ACC112 (cell line): ENCODE results near the gene CLIC1.
"Not testable (repeated sequence)": the region's sequence is repeated elsewhere in the genome, so short reads cannot be mapped to it uniquely, and the experiment has no call there.

Experiments
- H2AFZ ChIP-seq: fragments of 200-600 bp; sonication (generic); one replicate; pipeline ENCODE4 v1.6.0; 2017; ENCODE audit warnings: antibody characterized with exemption, low read length; ENCODE audit not compliant: unreplicated experiment
- H3K27ac ChIP-seq: fragments of 200-600 bp; sonication (generic); 2 replicates; pipeline ENCODE4 v1.5.1; 2014; ENCODE audit warnings: low read depth, mild to moderate bottlenecking, antibody characterized with exemption, low read length, moderate library complexity
- H3K27me3 ChIP-seq: fragments of 200-600 bp; sonication (generic); 2 replicates; pipeline ENCODE4 v1.6.1; 2014; ENCODE audit warnings: mild to moderate bottlenecking, antibody characterized with exemption, low read length, moderate library complexity, mixed read lengths; ENCODE audit not compliant: insufficient read depth
- H3K36me3 ChIP-seq: fragments of 200-600 bp; sonication (generic); 2 replicates; pipeline ENCODE4 v1.6.1; 2016; ENCODE audit warnings: mild to moderate bottlenecking, antibody characterized with exemption, low read length, moderate library complexity, mixed read lengths; ENCODE audit not compliant: insufficient read depth
- H3K4me1 ChIP-seq: fragments of 200-600 bp; sonication (generic); one replicate; pipeline ENCODE4 v1.6.1; 2016; ENCODE audit warnings: low read length, mixed read lengths; ENCODE audit not compliant: insufficient read depth, unreplicated experiment, control insufficient read depth
- H3K4me3 ChIP-seq: fragments of 200-600 bp; sonication (generic); 2 replicates; pipeline ENCODE4 v1.5.1; 2014; ENCODE audit warnings: mild to moderate bottlenecking, low read depth, low read length
- H3K79me2 ChIP-seq: fragments of 200-600 bp; sonication (generic); one replicate; pipeline ENCODE4 v1.6.0; 2016; ENCODE audit warnings: low read length; ENCODE audit not compliant: control insufficient read depth, unreplicated experiment, insufficient read depth

CLIC1 gene

DNA sequence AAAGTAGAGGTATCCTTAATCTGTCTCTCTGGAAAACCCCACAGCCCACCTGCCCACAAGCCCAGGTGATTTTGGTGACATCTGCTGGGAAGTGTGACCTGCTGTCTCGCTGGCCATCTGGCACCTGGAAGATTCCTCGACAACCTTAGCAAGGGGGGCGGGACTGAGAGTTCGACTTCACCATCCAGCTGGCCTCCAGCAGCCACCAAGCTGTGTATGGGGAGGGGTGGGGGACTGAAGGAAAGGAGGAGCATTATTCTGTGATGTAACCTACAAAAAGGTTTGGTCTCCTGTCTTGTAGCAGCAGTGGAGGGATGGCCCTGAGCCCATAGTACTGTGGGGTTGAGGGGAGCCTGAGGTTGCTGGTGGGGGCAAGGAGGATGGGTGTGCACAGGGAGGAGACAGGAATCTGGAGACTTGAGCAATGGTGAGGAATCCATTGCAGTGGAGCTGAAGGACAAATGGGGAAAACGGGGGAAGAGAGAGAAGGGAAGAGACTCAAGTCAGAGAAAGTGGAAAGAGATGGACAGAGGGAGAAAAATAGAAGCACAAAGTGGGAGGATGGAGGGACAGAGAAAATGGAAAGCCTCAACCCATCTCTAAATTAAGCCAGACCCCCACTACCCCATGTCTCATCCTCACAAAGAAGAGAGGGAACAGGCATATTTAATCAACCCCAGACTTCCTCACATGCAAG is 25.7 kb downstream of the CLIC1 start:
- H3K4me3 ChIP-seq = no peak overlapping the region
- H3K79me2 ChIP-seq = no peaks in the 10 kb centered on the region
- H3K4me1 ChIP-seq = no peaks in the 10 kb centered on the region
- no peak overlapping the region for H2AFZ ChIP-seq
- no peaks in the 10 kb centered on the region for H3K27me3 ChIP-seq
- no peaks in the 10 kb centered on the region for H3K36me3 ChIP-seq
- H3K27ac ChIP-seq = no peak overlapping the region

DNA sequence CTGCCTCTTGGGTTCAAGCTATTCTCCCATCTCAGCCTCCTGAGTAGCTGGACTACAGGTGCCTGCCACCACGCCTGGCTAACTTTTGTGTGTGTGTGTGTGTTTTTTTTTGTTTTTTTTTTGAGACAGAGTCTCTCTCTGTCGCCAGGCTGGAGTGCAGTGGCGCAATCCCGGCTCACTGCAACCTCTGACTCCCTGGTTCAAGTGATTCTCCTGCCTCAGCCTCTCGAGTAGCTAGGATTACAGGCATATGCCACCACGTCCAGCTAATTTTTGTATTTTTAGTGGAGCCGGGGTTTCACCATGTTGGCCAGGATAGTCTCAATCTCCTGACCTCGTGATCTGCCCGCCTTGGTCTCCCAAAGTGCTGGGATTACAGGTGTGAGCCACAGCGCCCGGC is 27.2 kb downstream of the CLIC1 start:
- H2AFZ ChIP-seq, H3K27me3 ChIP-seq, H3K27ac ChIP-seq, H3K36me3 ChIP-seq, H3K4me3 ChIP-seq, H3K79me2 ChIP-seq, H3K4me1 ChIP-seq: not testable (repeated sequence)

DNA sequence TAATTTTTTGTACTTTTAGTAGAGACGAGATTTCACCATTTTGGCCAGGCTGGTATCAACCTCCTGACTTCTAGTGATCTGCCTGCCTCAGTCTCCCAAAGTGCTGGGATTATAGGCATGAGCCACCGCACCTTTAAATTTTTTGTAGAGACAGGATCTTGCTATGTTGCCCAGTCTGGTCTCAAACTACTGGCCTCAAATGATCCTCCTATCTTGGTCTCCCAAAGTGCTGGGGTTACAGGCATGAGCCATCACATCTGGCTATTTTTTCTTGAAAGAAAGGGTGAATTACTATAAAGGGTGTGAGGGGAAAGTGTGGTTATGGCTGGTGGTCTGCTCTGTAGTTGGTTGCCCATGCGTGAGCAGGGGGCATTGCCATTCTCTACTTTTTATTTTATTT is 28.1 kb downstream of the CLIC1 start:
- Histone ChIP-seq H2AFZ (no peak overlapping the region), H3K36me3 (no peaks in the 10 kb centered on the region), H3K4me3 (no peak overlapping the region), H3K79me2 (no peaks in the 10 kb centered on the region), H3K27ac (no peak overlapping the region), H3K27me3 (no peaks in the 10 kb centered on the region), H3K4me1 (no peaks in the 10 kb centered on the region)

DNA sequence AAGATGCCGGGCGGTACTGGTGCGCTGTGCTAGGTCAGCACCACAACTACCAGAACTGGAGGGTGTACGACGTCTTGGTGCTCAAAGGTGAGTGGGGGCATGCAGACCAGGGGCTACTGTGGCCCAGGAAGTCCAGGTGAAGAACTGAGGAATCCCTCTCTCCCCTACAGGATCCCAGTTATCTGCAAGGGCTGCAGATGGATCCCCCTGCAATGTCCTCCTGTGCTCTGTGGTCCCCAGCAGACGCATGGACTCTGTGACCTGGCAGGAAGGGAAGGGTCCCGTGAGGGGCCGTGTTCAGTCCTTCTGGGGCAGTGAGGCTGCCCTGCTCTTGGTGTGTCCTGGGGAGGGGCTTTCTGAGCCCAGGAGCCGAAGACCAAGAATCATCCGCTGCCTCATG is 28.6 kb downstream of the CLIC1 start:
- Histone ChIP-seq H3K27ac (no peak overlapping the region), H3K27me3 (no peaks in the 10 kb centered on the region), H3K36me3 (no peaks in the 10 kb centered on the region), H3K79me2 (peaks cover 3% of the 10 kb centered on the region), H3K4me1 (no peaks in the 10 kb centered on the region), H3K4me3 (no peak overlapping the region), H2AFZ (no peak overlapping the region)

DNA sequence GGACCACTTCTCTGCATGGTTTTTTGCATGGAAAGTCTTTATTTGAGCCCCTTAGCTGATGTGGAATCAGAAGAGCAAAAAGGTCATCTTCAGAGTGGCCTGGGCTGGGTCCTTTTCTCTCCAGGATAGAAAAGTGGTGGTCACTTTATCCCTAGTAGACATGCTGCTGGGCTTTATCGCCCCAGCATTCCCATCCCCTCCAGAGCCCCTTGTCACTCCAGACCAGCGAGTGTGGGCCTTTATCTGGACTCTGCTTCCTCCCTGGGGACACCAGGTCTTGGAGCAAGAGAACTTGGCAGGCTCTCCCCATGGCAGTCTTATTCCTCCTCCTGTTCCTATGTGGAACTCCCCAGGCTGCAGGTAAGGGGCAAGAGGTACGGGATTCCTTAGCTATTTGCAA is 29.7 kb downstream of the CLIC1 start, which contains the start of gene LY6G6F:
LY6G6F (plus strand) TSS at position 268 of the 400 bp plus-strand sequence; CDS start at position 309, 41 bp downstream.
- Histone ChIP-seq H3K4me3 (no peak within 1 kb of the TSS), H2AFZ (no peak within 1 kb of the TSS), H3K4me1 (peaks cover 2% of the 10 kb centered on the region), H3K36me3 (no peaks in the 10 kb centered on the region), H3K27me3 (no peaks in the 10 kb centered on the region), H3K79me2 (peaks cover 14% of the 10 kb centered on the region), H3K27ac (no peak within 1 kb of the TSS)

DNA sequence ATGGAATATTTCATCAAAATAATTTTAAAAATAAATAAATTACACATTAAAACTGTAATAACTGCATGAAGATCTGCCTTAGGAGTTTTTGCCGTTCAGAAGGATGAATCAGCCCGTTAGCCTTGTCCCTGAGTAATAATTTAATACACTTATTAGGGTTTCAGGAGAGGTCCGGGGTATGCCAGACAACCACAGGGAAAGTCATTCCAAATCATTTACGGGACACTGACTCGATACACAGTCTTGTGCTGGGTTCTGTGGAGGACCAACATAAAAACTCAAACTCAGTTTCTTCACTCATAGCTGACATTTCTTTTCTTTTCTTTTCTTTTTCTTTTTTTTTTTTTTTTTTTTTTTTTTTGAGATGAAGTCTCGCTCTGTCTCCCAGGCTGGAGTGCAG is 30.4 kb downstream of the CLIC1 start:
- Histone ChIP-seq H3K27ac (no peak overlapping the region), H3K4me1 (peaks cover 9% of the 10 kb centered on the region), H3K36me3 (no peaks in the 10 kb centered on the region), H2AFZ (no peak overlapping the region), H3K79me2 (peaks cover 21% of the 10 kb centered on the region), H3K4me3 (no peak overlapping the region), H3K27me3 (no peaks in the 10 kb centered on the region)

DNA sequence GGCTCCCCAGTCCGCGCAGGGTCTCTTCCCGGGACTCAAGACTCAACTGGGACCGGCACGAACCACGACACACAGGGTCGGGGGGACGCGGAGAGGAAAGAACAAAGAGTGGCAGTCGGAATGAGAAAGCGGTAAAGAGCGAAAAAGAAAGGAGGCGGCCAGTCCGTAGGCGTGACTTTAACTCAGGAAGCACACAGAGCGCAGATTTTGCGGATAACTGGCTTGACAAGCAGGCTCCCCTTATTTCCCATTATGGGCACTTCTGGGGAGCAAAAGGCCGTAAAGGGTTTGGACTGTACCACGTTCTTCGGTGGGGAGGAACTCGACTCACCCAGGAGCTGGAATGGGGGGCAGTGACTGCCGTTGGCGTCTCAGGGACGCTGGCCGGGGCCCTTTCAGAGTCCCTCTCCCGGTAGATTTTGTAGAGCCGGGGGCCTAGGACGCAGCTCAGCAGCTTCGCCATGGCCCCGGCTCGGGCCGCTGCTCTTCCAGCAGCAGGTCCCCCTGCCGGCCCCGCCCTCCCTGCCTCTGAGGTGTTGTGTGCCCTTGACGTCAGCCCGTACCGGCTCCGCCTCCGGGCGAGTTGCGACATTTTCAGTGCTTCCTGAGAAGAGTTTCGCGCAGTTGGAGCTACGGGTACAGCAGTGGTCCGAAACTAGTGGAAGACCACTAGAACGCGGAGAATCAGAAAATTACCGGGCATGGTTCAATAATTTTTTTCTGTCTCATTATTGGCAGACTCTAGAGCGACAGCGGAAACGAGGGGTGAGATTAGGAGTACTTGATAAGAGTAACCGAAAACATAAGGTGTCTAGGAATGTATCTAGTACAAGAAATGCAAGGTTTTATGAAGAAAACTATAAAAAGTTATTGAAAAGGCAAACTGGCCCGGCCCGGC is 33.3 kb downstream of the CLIC1 start, which contains the start of gene ABHD16A:
ABHD16A (minus strand) TSS at position 506 of the 898 bp plus-strand sequence; CDS start at position 463, 43 bp downstream.
- Histone ChIP-seq H2AFZ (peak within 1 kb of the TSS; percentile 93), H3K27ac (peak within 1 kb of the TSS; percentile 87), H3K79me2 (peaks cover 23% of the 10 kb centered on the region), H3K27me3 (no peaks in the 10 kb centered on the region), H3K4me1 (peaks cover 10% of the 10 kb centered on the region), H3K4me3 (peak within 1 kb of the TSS; percentile 88), H3K36me3 (0 out of 2 replicates have a peak, but pooled peaks cover 2% of the 10 kb centered on the region)

DNA sequence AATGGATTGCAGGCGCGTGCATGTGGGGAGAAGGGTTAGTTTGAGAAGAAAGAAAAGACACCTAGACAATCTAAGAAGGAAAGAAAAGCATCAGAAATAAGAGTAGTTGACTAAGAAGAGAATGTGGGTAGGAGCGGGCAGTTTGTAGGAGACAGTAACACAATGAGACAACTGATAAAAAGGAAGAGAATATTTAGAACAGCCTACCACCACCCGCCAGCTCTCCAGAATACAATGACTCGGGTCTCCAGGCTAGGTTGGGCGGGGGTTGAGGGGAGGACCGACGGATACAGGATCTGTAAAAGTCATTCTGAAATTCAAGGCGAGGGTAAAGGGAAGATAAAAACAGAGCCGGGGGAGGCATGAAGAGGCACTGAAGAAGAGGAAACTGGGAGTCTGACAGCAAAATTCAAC is 33.9 kb downstream of the CLIC1 start:
- Histone ChIP-seq H3K36me3 (0 out of 2 replicates have a peak, but pooled peaks cover 2% of the 10 kb centered on the region), H3K27ac (peak overlapping the region; percentile 87), H3K27me3 (no peaks in the 10 kb centered on the region), H3K79me2 (peaks cover 23% of the 10 kb centered on the region), H2AFZ (peak overlapping the region; percentile 93), H3K4me1 (peaks cover 17% of the 10 kb centered on the region), H3K4me3 (peak overlapping the region; percentile 88)

DNA sequence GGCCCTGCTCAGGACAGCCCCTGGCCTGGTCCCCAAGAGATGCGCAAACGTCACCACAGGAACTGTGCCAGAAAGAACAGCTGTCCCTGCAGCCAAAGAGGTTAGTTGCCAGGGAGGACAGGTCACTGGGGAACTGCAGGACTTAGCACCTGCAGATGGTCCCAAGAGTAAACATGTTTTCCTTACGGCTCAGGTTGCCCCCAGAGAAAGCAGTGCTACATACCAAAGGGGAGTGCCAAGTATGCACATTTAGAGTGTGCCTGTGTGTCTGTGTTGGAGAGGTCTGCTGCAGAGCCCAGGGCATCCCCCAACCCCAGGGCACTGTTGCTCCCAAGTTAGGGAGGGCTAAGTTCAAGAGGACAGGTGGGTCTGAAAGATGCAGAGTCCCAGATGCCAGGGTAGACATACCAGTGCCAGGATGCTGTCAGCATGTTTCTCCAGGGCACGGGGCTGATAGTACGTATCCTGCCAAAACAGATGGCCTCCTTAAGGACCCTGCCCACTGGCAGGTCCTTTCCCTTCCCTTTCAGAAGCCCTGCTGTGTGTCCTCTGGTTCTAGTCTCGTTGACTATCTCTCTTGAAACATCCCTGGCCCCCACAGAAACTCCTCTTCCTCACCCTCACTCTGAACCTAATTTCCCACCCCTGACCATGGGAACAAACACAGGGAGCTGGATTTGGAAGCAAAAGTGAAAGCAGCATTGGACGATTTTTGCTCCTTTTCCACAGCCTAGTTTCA is 34.5 kb downstream of the CLIC1 start:
- peak overlapping the region; percentile 88 for H3K4me3 ChIP-seq
- no peaks in the 10 kb centered on the region for H3K27me3 ChIP-seq
- peak overlapping the region; percentile 87 for H3K27ac ChIP-seq
- peaks cover 23% of the 10 kb centered on the region for H3K79me2 ChIP-seq
- peaks cover 17% of the 10 kb centered on the region for H3K4me1 ChIP-seq
- 0 out of 2 replicates have a peak, but pooled peaks cover 2% of the 10 kb centered on the region for H3K36me3 ChIP-seq
- H2AFZ ChIP-seq = peak overlapping the region; percentile 93

DNA sequence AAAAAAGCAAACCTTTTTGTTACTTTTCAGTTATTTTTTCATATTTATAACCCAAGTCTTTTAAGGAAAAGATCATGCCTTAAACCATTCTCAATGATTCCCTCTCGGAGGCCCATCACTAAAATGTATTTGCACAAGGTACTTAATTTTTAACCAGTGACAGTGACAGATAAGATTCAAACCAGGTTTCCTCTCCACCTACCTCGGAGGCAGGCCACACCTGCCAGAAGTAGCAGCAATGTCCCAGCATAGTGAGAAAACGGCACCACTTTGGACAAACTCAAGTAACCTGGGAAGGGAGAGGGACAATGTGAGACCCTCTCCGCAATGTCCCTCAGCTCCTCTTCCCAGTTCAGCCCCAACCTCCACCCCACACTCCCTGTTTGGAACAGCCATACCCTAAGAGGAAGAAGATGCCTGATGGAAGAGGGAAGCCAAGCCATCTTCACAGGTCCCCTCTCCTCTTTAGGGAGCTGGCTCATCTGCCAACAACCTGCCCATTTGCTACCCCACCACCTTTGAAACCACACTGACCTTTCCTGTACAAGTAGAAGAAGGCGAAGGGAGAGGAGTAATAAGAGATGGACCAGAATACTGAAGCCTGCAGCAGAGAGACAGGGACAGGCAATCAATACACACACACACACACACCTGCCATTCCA is 35.5 kb downstream of the CLIC1 start:
- Histone ChIP-seq H3K36me3 (0 out of 2 replicates have a peak, but pooled peaks cover 2% of the 10 kb centered on the region), H3K4me1 (peaks cover 17% of the 10 kb centered on the region), H3K4me3 (no peak overlapping the region; the same call in 1 of the 2 replicates), H3K27ac (no peak overlapping the region), H2AFZ (no peak overlapping the region), H3K27me3 (no peaks in the 10 kb centered on the region), H3K79me2 (peaks cover 23% of the 10 kb centered on the region)
